ENCODE data around the gene CSMD2. TPM values are rescaled to one million over a fixed set of nuclear protein-coding genes. Genes with fewer than 3 reads are reported as not detected.
"Not testable (repeated sequence)": the region's sequence is repeated elsewhere in the genome, so short reads cannot be mapped to it uniquely, and the experiment has no call there.

The CSMD2 gene
- total and polyA plus RNA-seq, 7 donors = under 0.01 to 0.83 (median 0.16) TPM

DNA sequence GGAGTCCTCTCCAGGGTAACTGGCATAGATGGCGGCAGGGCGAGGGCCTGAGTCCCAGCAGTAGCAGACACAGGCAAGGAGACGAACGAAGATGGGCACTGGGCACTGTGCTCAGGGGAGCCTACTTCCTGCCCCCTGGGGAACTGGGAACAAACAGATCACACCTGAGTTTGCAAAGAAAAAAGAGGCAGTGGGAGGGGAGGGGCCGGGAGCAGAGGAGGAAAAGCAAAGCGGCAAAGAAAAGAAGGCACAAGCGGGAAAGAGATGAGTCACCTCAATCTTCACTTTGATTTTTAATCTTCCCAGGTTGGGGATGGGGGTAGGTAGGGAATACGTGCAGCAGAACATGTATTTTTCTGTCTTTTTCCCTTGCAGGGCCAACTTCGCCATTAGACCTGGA lies 648.6 kb downstream of the CSMD2 start:
- TF ChIP-seq POLR2AphosphoS5 (IDR thresholded peaks at IDR 0.05) = no peak
- TF ChIP-seq POLR2A (IDR thresholded peaks at IDR 0.05) = no peak
- TF ChIP-seq, protein P1, sequence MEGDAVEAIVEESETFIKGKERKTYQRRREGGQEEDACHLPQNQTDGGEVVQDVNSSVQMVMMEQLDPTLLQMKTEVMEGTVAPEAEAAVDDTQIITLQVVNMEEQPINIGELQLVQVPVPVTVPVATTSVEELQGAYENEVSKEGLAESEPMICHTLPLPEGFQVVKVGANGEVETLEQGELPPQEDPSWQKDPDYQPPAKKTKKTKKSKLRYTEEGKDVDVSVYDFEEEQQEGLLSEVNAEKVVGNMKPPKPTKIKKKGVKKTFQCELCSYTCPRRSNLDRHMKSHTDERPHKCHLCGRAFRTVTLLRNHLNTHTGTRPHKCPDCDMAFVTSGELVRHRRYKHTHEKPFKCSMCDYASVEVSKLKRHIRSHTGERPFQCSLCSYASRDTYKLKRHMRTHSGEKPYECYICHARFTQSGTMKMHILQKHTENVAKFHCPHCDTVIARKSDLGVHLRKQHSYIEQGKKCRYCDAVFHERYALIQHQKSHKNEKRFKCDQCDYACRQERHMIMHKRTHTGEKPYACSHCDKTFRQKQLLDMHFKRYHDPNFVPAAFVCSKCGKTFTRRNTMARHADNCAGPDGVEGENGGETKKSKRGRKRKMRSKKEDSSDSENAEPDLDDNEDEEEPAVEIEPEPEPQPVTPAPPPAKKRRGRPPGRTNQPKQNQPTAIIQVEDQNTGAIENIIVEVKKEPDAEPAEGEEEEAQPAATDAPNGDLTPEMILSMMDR (IDR thresholded peaks at IDR 0.05) = no peak
- TF ChIP-seq EP300 (IDR thresholded peaks at IDR 0.05) = no peak
- Histone ChIP-seq H3K27me3 (no peaks in the 10 kb centered on the region), H3K4me3 (no peak overlapping the region), H3K27ac (no peak overlapping the region), H3K36me3 (no peaks in the 10 kb centered on the region), H3K4me1 (no peaks in the 10 kb centered on the region), H3K9me3 (no peaks in the 10 kb centered on the region)
- 74 to 83% methylated on average over 9 of the region's 9 CpGs for WGBS, 2 donors
- intact Hi-C loops (cut with DNase I) = no loop called here
- DNase-seq = no peak

DNA sequence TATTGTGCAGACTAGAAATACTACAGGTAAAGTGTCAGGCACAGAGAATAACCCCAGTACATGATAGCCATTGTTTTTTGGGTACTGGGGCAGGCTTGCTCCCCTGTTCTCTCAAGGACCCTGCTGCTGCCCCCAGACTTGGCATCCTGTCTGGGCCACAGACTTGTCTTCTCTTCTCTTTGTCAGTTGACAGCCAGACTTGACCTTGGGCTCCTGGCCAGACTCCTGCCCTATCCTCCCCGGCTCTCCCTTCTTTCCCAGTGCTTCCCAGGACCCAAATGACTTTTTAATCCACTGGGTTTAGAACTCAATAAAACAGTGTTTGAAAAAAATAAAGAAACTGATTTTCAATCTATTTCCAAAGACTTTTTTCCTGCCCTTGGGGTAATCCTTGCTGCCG lies 649.4 kb downstream of the CSMD2 start:
- no peaks in the 10 kb centered on the region for H3K9me3 ChIP-seq
- intact Hi-C loops (cut with DNase I) = no loop called here
- 46 to 67% methylated on average over 2 of the region's 2 CpGs for WGBS, 2 donors

DNA sequence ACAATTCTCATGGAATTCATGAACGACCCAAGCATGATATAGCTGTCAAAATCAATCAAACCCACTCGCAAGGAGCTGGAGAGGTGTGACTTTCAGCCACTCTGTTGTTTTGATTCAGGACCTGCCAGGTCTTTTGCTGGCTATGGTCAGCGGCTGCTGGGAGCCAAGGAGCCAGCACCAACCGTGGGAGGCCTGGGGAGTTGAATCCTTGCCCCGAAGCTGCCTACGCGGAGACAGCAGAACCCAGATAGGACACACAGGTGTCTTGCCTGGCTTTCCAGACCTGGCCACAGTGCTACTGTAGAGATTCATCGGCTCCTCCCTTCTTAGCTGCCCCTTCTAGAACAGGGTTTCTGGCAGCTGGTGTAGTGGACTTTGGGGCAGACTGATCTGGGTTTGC lies 649.9 kb downstream of the CSMD2 start:
- 83 to 85% methylated on average over 8 of the region's 8 CpGs for WGBS, 2 donors

More for the DNA sequence above, 649.4 kb downstream of the CSMD2 start:
- Histone ChIP-seq H3K4me3 (no peak overlapping the region), H3K27me3 (no peaks in the 10 kb centered on the region), H3K36me3 (no peaks in the 10 kb centered on the region), H3K4me1 (no peaks in the 10 kb centered on the region), H3K27ac (no peak overlapping the region)
- DNase-seq = no peak
- TF ChIP-seq, protein P1 (IDR thresholded peaks at IDR 0.05) = no peak
- TF ChIP-seq EP300 (IDR thresholded peaks at IDR 0.05) (no peak), POLR2AphosphoS5 (IDR thresholded peaks at IDR 0.05) (no peak), POLR2A (IDR thresholded peaks at IDR 0.05) (no peak)

DNA sequence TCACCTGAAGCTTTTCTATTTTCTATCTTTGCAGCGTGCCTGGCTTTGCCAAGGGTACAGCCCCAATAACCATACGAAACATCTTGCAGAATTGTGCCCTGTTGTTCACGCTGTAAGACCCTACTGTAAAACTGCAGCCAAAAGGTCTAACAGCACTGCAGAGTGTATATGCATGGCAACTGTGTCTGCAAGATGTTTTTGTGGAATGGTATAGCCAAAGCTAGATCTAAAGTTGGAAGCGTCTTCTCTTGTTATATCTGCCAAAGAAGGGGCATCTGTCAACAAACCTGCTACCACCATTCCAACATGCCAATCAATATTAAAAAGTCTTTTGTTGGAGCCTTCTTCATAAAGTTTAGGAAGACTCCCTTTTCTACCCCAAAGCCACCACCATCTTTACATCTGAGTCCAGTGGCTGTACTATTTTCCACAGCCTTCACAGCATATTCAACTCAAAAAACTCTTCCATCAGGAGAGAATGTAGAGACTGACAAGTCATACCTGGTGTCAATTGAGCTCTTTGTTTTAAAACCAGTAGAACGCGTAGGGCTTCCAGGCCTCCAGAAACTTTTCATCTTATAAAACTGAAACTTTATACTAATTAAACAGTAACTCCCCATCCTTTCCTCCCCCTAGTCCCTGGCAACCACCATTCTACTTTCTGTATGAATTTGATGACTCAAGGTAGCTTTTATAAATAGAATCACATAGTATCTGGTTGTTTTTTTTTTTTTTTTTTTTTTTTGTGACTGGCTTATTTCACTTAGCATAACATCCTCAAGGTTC lies 652.6 kb downstream of the CSMD2 start:
- Histone ChIP-seq H3K36me3 (no peaks in the 10 kb centered on the region), H3K9me3 (no peaks in the 10 kb centered on the region), H3K27me3 (no peaks in the 10 kb centered on the region), H3K27ac (no peak overlapping the region), H3K4me1 (no peaks in the 10 kb centered on the region), H3K4me3 (no peak overlapping the region)
- intact Hi-C loops (cut with DNase I) = no loop called here
- TF ChIP-seq POLR2A (IDR thresholded peaks at IDR 0.05) (no peak), POLR2AphosphoS5 (IDR thresholded peaks at IDR 0.05) (no peak), EP300 (IDR thresholded peaks at IDR 0.05) (no peak)
- TF ChIP-seq, protein P1 (IDR thresholded peaks at IDR 0.05) = no peak
- WGBS, 2 donors = 72 to 85% methylated on average over 6 of the region's 6 CpGs
- no peak for DNase-seq

More for the DNA sequence above, 649.9 kb downstream of the CSMD2 start:
- Histone ChIP-seq H3K36me3 (no peaks in the 10 kb centered on the region), H3K4me3 (no peak overlapping the region), H3K27ac (no peak overlapping the region), H3K4me1 (no peaks in the 10 kb centered on the region), H3K27me3 (no peaks in the 10 kb centered on the region), H3K9me3 (no peaks in the 10 kb centered on the region)
- no peak for TF ChIP-seq POLR2A (IDR thresholded peaks at IDR 0.05)
- TF ChIP-seq, protein P1 (IDR thresholded peaks at IDR 0.05) = no peak
- TF ChIP-seq POLR2AphosphoS5 (IDR thresholded peaks at IDR 0.05) = no peak
- no peak for TF ChIP-seq EP300 (IDR thresholded peaks at IDR 0.05)
- no peak for DNase-seq
- intact Hi-C loops (cut with DNase I) = no loop called here

DNA sequence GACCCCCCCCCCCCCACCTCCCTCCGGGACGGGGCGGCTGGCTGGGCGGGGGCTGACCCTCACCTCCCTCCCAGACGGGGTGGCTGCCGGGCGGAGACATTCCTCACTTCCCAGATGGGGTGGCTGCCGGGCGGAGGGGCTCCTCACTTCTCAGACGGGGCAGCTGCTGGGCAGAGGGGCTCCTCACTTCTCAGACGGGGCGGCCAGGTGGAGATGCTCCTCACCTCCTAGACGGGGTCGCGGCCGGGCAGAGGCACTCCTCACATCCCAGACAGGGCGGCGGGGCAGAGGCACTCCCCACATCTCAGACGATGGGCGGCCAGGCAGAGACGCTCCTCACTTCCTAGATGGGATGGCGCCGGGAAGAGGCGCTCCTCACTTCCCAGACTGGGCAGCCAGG lies 655.8 kb downstream of the CSMD2 start:
- H3K36me3 ChIP-seq; H3K27me3 ChIP-seq; DNase-seq; intact Hi-C loops (cut with DNase I); H3K9me3 ChIP-seq; H3K4me1 ChIP-seq; H3K4me3 ChIP-seq; H3K27ac ChIP-seq: not testable (repeated sequence)
- 92 to 94% methylated on average over 24 of the region's 24 CpGs for WGBS, 2 donors

Data from sigmoid colon (tissue), 7 donors.